NCI-H2029 treated with DMSO at 0.1 percent for 48 hours (cell line): ENCODE measurements around the gene SKOR1.

Experiments
- DNase-seq: peaks from one replicate; lab custom pipeline; 2025; lab: John Stamatoyannopoulos, UW

Gene SKOR1

GRCh38 chr15:67832897-67833709, 7.8 kb downstream of the SKOR1 start:
- no peak for DNase-seq

GRCh38 chr15:67833710-67834511, 8.6 kb downstream of the SKOR1 start:
- no peak for DNase-seq

GRCh38 chr15:67834581-67835296, 9.4 kb downstream of the SKOR1 start:
- DNase-seq, result no peak

GRCh38 chr15:67835297-67836133, 10.2 kb downstream of the SKOR1 start:
- DNase-seq, result no peak

- DNase-seq, result no peak
These were observed 10.8 kb downstream of the SKOR1 start for GRCh38 chr15:67836134-67836455.

- DNase-seq, result no peak
These were observed 11.2 kb downstream of the SKOR1 start for GRCh38 chr15:67836477-67836876.

- DNase-seq, result no peak
These were observed 11.6 kb downstream of the SKOR1 start for GRCh38 chr15:67836955-67837354.

- no peak for DNase-seq
These were observed 13.6 kb downstream of the SKOR1 start for GRCh38 chr15:67838789-67839332.

GRCh38 chr15:67839499-67839928, 14.2 kb downstream of the SKOR1 start:
- no peak for DNase-seq

- peak; percentile 67 for DNase-seq
These were observed 14.8 kb downstream of the SKOR1 start, which contains the start of gene RNU6-1 for GRCh38 chr15:67839929-67840748. Gene RNU6-1 (minus strand): TSS chr15:67840045.

- DNase-seq, result no peak
These were observed 15.6 kb downstream of the SKOR1 start for GRCh38 chr15:67840749-67841512.

- DNase-seq, result no peak
These were observed 16.1 kb downstream of the SKOR1 start for GRCh38 chr15:67841513-67841762.

- no peak for DNase-seq
These were observed 17.8 kb downstream of the SKOR1 start for GRCh38 chr15:67843092-67843501.

GRCh38 chr15:67843571-67844387, 18.5 kb downstream of the SKOR1 start:
- DNase-seq, result no peak

GRCh38 chr15:67845974-67846373, 20.7 kb downstream of the SKOR1 start:
- no peak for DNase-seq

- no peak for DNase-seq
These were observed 24.2 kb downstream of the SKOR1 start for GRCh38 chr15:67849538-67849937.

- DNase-seq, result no peak
These were observed 25.0 kb downstream of the SKOR1 start for GRCh38 chr15:67850336-67850735.

- no peak for DNase-seq
These were observed 25.8 kb downstream of the SKOR1 start for GRCh38 chr15:67850994-67851571.

GRCh38 chr15:67852418-67852817, 27.1 kb downstream of the SKOR1 start:
- no peak for DNase-seq
